HG03439 (cell line): Measurements from ENCODE around the gene LMF1.

Experiments used
- ATAC-seq: cut with Tn5 transposase; IDR thresholded peaks from one replicate; pipeline ENCODE4 v1.9.1; 2021; ENCODE audit warnings: mild to moderate bottlenecking, moderate library complexity; ENCODE audit not compliant: unreplicated experiment

Gene LMF1

DNA sequence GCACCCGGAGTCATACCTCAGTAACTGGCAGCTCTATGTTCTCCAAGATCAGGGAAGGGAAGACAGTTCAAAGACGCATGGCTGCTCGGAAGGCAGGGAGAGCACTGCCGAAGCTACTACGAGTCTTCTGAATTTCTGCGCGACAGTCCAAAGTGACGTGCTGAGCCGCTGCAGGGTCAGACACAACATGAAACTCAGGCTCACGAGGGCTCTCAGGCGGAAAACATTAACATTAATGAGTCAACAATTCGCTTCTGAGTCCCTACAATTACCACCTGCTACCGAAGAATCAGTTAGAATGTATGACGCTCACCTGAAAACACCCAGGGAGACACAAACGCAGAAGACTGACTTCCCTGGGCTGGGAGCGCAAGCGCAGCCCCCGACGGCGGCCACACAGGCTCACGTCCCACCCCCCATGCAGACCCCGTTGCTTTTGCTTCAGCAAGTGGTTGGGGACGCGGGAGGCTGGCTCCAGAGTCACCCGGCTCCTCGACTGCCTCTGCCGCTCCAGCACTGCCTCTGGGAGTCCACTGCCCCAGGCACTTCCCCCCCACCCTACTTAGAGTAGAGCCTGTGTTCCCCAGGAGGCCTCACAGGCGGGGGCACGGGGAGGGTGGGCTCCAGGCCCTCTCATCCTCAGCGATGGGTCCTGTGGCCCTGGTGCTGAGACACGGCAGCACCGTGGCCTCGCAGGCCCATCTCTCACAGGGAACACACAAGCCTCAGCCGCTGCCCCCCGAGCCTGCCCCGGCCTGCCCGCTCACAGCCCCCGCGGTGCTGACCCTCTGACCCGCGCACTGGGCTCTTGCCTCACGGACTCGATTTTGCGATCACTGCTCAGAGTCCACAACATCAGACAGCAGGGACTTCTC, 38.9 kb downstream of the LMF1 start:
- ATAC-seq: no peak

DNA sequence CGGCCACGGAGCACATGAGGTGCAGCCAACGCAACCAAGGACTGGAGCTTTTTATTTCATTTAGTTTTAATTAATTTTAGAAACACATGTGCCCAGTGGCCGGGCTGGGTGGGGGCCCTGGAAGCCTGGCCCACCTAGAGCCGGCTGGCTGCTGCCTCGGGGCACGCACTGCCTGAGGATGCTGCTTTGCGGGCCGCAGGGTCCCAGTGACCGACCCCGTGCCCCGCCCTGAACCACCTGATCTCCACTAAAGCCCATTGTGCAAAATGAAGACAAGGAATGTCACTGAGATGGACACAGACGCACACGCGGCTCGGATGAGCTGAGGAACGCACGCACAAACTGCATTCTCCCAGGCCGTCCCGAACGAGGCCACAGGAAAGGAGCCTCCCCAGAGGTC, 39.6 kb downstream of the LMF1 start:
- no peak for ATAC-seq

DNA sequence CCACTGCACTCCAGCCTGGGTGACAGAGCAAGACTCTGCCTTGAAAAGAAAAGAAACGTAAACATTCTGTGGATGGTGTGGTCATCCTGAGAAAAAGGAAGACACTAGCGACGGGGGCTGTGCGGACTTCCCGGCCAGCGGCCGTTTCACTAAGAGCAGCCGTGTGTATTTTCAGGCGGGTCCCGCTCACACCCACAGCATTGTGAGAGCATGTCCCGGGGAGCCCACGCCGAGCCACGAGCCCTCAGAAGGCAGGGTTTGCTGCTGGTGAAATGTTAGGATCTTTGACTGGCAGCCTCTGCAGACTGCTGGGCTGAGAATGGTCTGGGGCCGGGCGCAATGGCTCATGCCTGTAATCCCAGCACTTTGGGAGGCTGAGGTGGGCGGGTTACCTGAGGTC, 40.3 kb downstream of the LMF1 start:
- no peak for ATAC-seq

DNA sequence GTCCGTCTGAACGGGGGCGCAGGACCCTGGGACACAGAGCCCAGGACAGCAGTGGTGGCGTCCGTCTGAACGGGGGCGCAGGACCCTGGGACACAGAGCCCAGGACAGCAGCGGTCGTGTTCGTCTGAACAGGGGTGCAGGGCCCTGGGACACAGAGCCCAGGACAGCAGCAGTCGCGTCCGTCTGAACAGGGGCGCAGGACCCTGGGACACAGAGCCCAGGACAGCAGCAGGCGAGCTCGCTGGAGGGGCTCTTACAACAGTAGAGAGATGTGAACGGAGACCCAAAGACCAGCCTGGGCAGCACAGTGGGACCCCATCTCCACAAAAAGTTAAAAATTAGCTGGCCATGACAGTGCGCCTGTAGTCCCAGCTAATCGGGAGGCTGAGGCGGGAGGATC, 40.7 kb downstream of the LMF1 start:
- ATAC-seq: no peak

DNA sequence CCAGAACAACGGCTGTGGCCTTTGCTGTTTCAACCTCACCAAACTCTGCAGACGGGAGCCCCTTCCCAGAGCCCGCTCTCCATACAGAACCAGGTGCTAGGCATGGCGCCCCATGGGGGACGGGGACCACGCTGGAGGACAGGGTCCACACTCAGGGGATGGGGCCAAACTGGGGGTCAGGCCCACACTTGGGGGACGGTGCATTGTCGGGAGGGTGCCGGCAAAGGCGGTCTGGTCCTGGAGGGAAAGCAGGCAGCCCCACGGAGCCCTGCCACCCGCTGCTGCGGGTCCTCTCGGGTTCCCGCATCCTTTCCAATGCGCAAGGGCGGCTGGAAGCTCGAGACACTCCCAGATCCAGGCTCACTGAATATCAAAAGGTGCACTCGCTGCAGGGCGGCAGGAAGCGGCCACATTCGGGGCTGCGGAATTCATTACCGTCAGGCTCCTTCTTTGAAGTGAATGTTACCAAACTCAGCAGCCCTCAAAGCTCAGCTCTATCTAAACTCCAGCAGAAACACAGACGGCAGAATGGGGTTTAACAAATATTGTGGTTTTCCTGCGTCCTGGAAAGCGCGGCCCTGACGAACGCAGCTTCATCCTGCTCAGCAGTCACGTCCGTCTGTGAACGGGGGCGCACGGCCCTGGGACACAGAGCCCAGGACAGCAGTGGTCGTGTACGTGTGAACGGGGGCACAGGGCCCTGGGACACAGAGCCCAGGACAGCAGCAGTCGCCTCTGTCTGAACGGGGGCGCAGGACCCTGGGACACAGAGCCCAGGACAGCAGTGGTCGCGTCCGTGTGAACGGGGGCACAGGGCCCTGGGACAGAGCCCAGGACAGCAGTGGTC, 41.3 kb downstream of the LMF1 start:
- ATAC-seq: no peak

DNA sequence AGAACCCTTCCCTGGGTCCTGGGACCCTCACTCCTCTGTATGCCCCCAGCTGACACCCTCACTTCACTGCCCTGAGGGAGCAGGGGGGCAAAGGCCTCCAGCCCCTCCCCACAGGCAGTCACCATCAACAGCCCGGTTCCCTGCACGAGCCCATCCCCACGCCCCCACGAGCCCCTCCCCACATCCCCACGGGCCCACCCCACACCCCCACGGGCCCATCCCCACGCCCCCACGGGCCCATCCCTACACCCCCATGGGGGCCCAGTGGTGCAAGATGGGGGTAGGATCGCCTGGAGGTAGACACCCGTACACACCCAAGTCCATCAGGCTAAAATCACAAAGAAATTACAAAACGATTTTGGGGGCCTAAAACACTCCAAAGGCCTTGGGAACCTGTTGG, 42.3 kb downstream of the LMF1 start:
- no peak for ATAC-seq

DNA sequence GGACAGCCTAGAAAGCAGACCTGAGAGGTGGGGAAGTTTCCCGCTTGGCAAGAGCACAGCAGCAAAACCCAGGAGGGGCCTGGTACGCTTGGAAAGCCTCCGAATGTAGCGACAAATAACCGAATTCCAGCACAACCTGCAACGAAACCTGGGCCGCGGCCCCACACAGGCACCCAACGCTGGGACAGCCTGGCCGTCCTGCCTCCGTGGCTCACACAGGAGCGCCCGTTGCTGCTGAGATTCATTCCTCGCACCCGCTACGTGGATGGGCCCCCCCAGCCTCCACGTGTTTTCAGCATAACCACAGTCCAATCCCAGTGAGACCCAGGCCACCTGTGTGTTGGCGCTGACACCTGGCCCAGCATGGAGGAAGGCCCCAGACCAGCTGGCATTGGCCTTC, 42.9 kb downstream of the LMF1 start:
- ATAC-seq: no peak

DNA sequence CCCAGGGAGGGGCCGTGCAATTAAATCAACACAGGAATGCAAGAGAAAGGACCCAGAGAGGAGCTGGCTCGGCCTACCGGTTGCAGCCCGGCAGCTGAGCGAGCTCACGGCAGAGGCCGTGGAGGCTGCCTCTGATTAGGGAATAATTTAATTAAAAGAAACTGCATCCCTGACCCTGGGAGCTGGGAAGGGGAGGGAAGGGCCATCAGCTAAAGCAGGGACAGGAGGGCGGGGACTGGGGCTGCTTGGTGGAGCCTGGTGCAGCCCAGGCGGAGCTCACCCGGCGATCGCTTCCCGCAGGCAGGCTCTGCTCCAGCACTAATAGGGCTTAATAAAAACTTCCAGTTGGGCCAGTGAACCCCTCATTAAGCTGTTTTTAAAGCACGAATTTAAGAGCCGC, 43.4 kb downstream of the LMF1 start:
- ATAC-seq: no peak

DNA sequence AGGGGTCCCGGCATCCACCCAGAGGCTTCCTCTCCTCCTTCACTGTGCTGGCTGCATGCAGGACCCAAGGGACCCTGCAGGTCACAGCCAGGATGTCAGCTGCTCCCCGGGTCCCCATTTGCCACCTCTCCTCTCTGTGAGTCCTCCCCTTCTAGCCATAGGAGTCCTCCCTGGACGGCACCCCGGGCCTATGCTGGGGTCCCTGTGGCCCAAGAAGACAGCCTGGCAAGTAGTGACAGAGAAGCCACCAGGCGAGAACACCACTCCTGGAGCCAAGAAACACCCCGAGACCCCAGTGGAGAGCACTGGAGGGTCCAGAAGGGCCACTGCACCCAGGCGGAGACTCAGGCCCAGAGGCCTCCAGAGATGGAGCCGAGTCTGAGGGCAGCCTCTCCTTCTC, 44.1 kb downstream of the LMF1 start:
- no peak for ATAC-seq

DNA sequence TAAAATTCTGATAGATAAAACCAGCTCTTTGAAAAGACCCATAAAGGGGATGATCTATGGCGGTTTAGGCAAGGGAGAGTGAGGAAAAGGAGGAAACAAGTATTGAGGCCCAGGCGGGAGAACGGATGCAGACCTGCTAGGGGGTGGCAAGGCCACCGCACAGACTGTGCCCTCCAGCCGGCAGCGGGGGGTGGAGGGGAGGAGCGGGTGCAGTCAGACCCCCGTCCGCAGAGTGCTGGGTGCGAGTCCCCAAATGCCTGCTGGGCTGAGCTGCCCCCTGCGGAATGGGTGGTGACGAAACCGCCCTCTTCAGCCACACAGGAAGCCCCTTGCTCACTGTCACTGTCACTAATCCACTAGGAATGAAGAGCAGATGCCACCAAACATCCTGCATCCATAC, 46.0 kb downstream of the LMF1 start:
- no peak for ATAC-seq

DNA sequence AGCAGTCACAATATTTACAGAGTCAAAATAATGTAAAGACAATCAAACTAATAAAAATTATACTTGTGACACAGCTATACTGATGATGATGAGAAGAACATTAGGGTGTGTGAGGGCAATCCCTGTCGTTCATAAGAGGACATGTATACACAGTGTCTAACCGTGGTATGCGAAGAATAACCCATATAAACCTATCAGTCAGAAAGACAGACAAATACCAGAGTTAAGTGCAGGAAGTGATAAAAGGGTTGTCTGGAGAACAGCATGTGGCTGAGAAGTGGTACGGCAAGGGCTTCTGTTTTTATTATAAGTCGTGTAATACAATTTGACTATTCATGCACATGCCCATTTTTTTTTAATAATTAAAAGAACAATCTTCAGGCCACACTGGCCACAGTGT, 46.7 kb downstream of the LMF1 start:
- ATAC-seq: no peak

DNA sequence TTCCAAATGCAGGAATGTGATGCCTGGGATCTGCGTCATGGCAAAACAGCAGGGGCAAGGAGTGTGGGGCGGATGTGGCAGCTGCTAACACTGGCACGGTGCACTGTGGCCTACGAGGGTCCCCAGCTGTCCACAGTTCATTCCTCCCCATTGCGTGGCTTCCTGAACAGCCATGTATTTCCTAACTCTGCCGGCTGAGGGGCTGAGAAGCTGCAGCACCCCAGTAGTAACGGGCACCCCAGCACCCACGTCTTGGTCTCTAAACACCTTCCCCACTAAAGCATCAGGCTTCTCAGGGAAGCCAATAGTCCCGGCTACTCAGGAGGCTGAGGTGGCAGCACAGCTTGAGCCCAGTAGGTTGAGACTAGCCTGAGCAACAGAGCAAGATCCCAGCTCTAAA, 47.6 kb downstream of the LMF1 start:
- ATAC-seq: no peak

DNA sequence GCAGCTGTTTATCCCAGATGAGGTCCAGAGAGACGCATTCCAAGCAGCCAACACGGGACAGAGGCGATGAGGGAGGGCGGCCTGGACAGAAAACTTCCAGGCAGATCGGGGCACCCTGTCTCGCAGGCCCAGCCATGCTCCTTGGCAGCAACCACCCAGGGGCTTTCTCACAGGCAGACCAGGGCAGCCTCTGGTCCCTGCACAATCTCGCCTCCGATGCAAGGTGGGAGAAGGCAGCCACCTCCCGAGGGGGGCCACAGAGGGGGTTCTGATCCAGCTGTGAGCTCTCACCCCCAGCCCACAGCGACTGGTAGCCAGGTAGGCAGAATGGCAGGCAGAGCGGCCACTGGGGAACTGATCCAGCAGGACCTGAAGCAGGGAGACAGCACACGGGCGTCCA, 48.7 kb downstream of the LMF1 start:
- ATAC-seq: no peak

DNA sequence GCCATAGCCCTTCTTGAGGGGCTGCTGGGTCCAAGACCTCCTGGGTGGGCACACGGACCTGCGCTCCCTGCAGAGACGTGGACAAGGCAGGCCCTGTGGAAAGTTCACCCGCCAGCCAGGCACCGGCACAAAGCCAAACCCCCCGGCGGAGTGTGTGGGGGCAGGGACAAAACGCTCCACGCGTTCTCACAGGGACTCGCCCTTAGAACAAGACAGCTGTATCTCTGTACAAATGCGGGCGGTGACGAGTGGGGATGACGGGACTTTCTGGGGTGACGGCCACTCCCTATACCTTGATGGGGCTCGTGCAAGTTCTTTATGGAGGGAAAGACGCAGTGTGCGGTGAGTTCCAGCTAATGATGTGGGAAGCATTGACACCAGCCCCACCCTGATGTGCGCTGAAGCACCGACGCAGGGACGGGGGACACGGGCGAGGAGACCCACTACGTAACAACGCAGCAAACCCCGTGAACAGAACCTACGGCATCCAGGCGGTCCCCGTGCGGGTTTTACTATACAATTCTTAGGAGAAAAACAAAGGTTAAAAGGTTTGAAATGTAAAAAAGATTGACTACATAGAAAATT, 49.4 kb downstream of the LMF1 start:
- ATAC-seq: no peak

DNA sequence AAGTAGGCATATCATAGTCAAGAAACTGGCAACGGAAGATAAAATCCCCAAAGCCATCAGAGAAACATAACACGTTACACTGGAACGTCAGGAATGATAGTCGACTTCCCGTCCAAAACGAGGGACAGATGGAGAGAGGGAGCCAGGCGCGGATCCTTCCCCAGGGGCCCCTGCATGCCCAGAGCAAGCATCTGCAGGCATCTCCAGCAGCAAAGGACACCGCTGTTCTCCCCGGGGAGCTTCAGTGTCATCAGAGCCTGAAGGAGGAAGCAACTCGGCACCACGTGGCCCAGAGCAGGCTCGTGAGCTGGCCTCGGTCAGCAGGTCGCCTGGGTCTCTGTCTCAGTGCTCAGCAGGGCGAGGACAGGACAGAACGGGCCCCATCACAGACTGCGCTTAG, 50.1 kb downstream of the LMF1 start:
- ATAC-seq: no peak

DNA sequence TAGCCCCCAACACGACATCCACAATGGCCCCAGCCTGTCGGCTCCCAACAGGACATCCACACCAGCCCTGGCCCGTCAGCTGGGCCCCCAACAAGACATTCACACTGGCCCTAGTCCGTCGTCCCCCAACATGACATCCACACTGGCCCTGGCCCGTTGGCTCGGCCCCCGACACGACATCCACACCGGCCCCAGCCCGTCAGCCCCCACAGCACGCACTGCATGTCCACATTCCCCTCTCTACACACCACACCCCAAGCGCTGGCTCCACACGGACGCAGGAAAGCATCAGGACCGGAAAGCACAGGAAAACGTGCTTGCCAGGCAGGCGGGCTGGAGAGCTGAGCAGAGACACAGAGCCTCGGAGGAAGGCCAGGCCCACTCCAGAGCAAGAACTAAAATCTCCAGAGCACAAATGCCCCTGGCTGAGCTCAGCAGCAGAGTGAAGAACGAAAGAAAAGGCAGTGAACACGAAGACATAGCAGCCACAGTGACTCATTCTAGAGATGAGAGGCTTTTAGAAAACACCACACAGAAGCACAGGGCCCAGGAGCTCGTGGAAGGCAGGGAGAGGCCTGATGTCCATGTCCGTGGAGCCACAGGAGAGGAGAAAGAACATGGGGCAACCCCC, 50.6 kb downstream of the LMF1 start:
- no peak for ATAC-seq

DNA sequence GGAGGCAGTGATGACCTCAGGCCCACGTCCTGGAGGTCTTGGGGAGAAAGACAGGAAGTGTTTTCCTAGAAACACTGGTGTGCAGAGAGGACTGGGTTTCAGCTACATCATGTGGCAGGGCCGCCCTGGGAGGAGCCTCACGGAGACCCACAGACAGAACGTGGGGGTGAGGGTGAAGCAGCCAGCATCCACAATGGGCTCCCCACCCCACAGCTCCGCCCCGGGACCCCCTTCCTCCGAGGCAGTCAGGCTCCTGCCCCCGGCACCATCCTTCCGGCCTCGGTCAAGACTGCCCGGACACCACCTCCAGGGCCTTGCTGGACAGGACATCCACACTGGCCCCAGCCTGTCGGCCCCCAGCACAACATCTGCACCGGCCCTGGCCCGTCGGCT, 51.1 kb downstream of the LMF1 start:
- no peak for ATAC-seq

DNA sequence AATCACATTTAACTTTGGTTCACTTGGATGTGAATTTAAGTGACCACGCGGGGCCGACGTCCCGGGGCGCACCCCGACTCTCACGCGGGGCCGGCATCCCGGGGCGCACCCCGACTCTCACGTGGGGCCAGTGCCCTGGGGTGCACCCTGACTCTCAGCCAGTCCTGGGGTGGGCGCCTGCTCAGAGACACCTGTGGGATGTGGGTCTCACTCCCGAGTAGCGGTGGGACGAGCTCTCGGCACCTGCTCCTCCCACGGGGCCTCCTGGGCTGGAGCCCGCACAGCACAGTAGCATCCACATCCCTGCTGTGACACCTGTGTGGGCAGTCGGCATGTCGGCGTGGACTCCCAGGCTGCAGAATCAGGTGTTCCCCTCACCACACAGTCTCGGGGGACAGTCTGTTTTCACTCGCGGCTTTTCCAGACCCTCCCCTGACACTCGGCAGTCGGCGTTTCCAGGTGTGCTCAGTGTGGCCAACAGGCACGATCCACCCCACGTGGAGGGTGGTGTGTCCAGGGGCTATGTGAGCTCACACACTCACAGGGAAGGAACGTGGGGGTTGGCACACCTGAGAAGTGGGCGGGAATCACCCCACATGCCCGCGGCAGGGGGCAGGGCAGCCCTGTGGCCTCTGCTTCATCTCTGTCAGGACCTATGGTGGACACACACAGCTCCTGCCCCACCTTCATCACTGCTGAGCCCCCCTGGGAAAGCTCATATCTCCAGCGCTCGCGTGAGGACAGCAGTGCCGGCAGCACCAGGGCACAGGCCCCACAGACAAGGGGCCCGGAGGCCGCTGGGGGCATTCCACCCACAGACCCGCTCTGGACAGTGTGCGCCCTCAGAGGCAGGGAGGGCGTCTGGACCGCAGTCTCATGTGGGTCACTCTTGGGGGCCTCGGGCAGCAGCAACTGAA, 51.8 kb downstream of the LMF1 start:
- no peak for ATAC-seq

DNA sequence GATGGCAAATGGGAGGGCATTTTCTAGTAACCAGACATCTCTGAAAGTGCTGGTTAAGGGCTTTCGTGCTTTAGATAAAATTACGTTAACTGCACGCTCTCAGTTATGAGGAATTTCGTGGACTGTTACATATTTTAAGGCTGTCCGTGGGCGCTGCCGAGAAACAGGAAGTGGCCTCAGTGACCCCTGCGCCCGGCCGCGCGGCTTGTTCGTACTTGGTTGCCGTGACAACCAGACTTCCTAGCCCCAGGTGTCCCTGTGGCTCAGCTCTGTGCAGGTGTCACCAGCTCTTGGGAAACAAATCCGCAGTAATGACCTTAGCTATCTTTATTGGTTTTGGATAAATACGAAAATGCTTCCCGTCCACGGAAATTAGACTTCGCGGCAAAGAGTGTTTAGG, 52.7 kb downstream of the LMF1 start:
- ATAC-seq: no peak

DNA sequence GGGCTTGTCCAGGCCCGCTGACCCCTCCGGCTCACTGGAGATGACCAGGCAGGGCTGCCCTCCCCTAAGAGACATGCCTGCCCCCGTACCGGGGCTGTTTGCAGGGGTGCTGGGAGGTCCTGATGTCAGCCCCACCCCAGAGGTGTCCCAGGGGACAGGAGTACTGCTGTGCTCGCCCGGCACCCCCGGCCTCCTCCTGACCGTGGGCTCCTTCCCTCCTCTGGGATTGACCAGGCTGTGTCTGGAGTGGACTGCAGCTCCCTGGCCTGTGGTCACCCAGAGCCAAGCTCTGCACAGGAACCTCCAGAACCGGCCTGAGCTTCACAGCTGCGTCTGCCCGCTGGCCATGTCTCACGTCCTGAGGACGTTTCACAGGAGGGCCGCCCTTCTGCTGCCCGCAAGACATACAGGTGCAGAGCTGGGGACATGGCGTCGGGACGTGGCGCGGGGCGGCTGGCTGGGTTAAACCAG, 53.2 kb downstream of the LMF1 start:
- ATAC-seq: no peak
